Astrocyte of the cerebellum (primary cell): ENCODE data around the gene EDN1.

ENCODE experiments used
- DNase-seq: peaks from one replicate; pipeline ENCODE4 v3.0.0-alpha.2; 2011; ENCODE audit warnings: low read depth
- H3K4me3 ChIP-seq: 2 replicates; pipeline ENCODE4 v1.5.1; 2011; ENCODE audit warnings: mild to moderate bottlenecking, low read depth, low read length, moderate library complexity
- CTCF ChIP-seq: IDR thresholded peaks from 2 replicates; pipeline ENCODE4 v1.5.1; 2012; ENCODE audit warnings: low read length, low read depth, moderate library complexity, mild to moderate bottlenecking; ENCODE audit errors: missing control alignments
- in situ Hi-C: cut with HindIII; loops from 2 replicates; pipeline ENCODE4 v1.10.0; 2017; ENCODE audit warnings: low sequenced_read_pairs

EDN1 gene

GRCh38 chr6:12283904-12284303 lies 6.3 kb upstream of the EDN1 start:
- no peak for DNase-seq
- in situ Hi-C loops = no loop called here
- TF ChIP-seq CTCF = no peak
- no peak overlapping the region for H3K4me3 ChIP-seq

GRCh38 chr6:12286373-12287110 lies 3.6 kb upstream of the EDN1 start:
- DNase-seq = no peak
- in situ Hi-C loops = no loop called here
- no peak overlapping the region for H3K4me3 ChIP-seq
- TF ChIP-seq CTCF = no peak

GRCh38 chr6:12288211-12288618 lies 1.9 kb upstream of the EDN1 start:
- in situ Hi-C loops = no loop called here
- TF ChIP-seq CTCF = no peak
- no peak for DNase-seq
- H3K4me3 ChIP-seq = no peak overlapping the region

GRCh38 chr6:12288914-12289313 lies 1.2 kb upstream of the EDN1 start:
- DNase-seq = no peak
- in situ Hi-C loops = no loop called here
- no peak overlapping the region for H3K4me3 ChIP-seq
- no peak for TF ChIP-seq CTCF

- TF ChIP-seq CTCF = peak; percentile 94
- in situ Hi-C loops = no loop called here
- DNase-seq = peak; percentile 49
- H3K4me3 ChIP-seq = peak overlapping the region; percentile 51
Measured at GRCh38 chr6:12289365-12289919, 719 bp upstream of the EDN1 start.

GRCh38 chr6:12291071-12291838 lies 1.1 kb downstream of the EDN1 start:
- TF ChIP-seq CTCF = no peak
- DNase-seq = no peak
- peak overlapping the region; percentile 51 for H3K4me3 ChIP-seq
- in situ Hi-C loops = no loop called here
